Mesenchymal stem cell (in vitro differentiated cells and primary cell): Measurements from ENCODE around the gene NACAD.

Source experiments
- DNase-seq: peaks from one replicate; pipeline ENCODE4 v3.0.0-alpha.2; 2013
- H2AFZ ChIP-seq: one replicate; pipeline ENCODE4 v1.6.1; 2013; ENCODE audit warnings: low read depth, mild to moderate bottlenecking, control low read depth, inconsistent platforms, low read length, moderate library complexity
- H2AK5ac ChIP-seq: 2 replicates; pipeline ENCODE4 v1.6.1; 2013; ENCODE audit warnings: low read length, moderate library complexity, mild to moderate bottlenecking, inconsistent platforms; ENCODE audit not compliant: severe bottlenecking
- H2BK120ac ChIP-seq: one replicate; pipeline ENCODE4 v1.6.1; 2013; ENCODE audit warnings: low read depth, mild to moderate bottlenecking, inconsistent platforms, low read length, moderate library complexity
- H2BK12ac ChIP-seq, 2 experiments: one replicate each; pipeline ENCODE4 v1.6.1; 2013; ENCODE audit warnings: inconsistent platforms in 2 of 2, low read length in 2 of 2, mild to moderate bottlenecking in 2 of 2, moderate library complexity in 2 of 2, control low read depth in 1 of 2
- H2BK15ac ChIP-seq: one replicate; pipeline ENCODE4 v1.6.1; 2013; ENCODE audit warnings: mild to moderate bottlenecking, low read depth, inconsistent platforms; ENCODE audit not compliant: poor library complexity, severe bottlenecking
- H2BK5ac ChIP-seq: 2 replicates; pipeline ENCODE4 v1.6.1; 2013; ENCODE audit warnings: low read depth, mild to moderate bottlenecking, low read length, control low read depth, inconsistent platforms; ENCODE audit not compliant: poor library complexity, severe bottlenecking
- H3K14ac ChIP-seq, 2 experiments: one replicate each; pipeline ENCODE4 v1.6.1; 2013; ENCODE audit warnings: inconsistent platforms in 2 of 2, low read length in 2 of 2, control low read depth in 1 of 2, mild to moderate bottlenecking in 1 of 2, moderate library complexity in 1 of 2
- H3K18ac ChIP-seq, 2 experiments: one replicate each; pipeline ENCODE4 v1.6.1; 2013; ENCODE audit warnings: inconsistent platforms in 2 of 2, low read length in 2 of 2, control low read depth in 1 of 2, low read depth in 1 of 2, mild to moderate bottlenecking in 1 of 2
- H3K23ac ChIP-seq, 2 experiments: one replicate each; pipeline ENCODE4 v1.6.1; 2013; ENCODE audit warnings: inconsistent platforms in 2 of 2, low read length in 2 of 2, mild to moderate bottlenecking in 2 of 2, moderate library complexity in 2 of 2, control low read depth in 1 of 2
- H3K27ac ChIP-seq: 2 replicates; pipeline ENCODE4 v1.5.1; 2013; ENCODE audit warnings: mild to moderate bottlenecking, moderate library complexity, low read length, control low read depth, inconsistent platforms; ENCODE audit not compliant: poor library complexity, severe bottlenecking
- H3K27me3 ChIP-seq, 2 experiments: 2 replicates each; pipeline versions ENCODE4 v1.6.1 to v1.7.0; 2013; ENCODE audit warnings: low read length in 2 of 2, mild to moderate bottlenecking in 2 of 2, moderate library complexity in 2 of 2, control low read depth in 1 of 2, inconsistent platforms in 1 of 2; ENCODE audit not compliant: control insufficient read depth in 1 of 2, insufficient read depth in 1 of 2
- H3K36me3 ChIP-seq, 2 experiments: 2 replicates each; pipeline versions ENCODE4 v1.6.1 to v1.7.0; 2013; ENCODE audit warnings: low read length in 2 of 2, control low read depth in 1 of 2, inconsistent platforms in 1 of 2, low read depth in 1 of 2, mild to moderate bottlenecking in 1 of 2; ENCODE audit not compliant: insufficient read depth in 2 of 2, control insufficient read depth in 1 of 2
- H3K4ac ChIP-seq, 2 experiments: one replicate each; pipeline ENCODE4 v1.6.1; 2013; ENCODE audit warnings: inconsistent platforms in 2 of 2, low read length in 2 of 2, mild to moderate bottlenecking in 2 of 2, moderate library complexity in 2 of 2, control low read depth in 1 of 2, low read depth in 1 of 2
- H3K4me1 ChIP-seq: 2 replicates; pipeline ENCODE4 v1.6.1; 2013; ENCODE audit warnings: low read depth, low read length, control low read depth; ENCODE audit not compliant: control insufficient read depth, insufficient read depth
- H3K4me2 ChIP-seq: 2 replicates; pipeline ENCODE4 v1.6.1; 2013; ENCODE audit warnings: low read length, mild to moderate bottlenecking, inconsistent platforms; ENCODE audit not compliant: poor library complexity, severe bottlenecking
- H3K4me3 ChIP-seq, 2 experiments: 2 replicates each; pipeline versions ENCODE4 v1.5.1 to v1.7.0; 2013; ENCODE audit warnings: low read length in 2 of 2, mild to moderate bottlenecking in 2 of 2, control low read depth in 1 of 2, low read depth in 1 of 2; ENCODE audit not compliant: insufficient read depth in 1 of 2
- H3K79me1 ChIP-seq: replicated peaks from 2 replicates; pipeline ENCODE4 v1.6.1; 2013; ENCODE audit warnings: mild to moderate bottlenecking, control low read depth, low read length, inconsistent platforms; ENCODE audit not compliant: poor library complexity, severe bottlenecking
- H3K9ac ChIP-seq: 2 replicates; pipeline ENCODE4 v1.7.0; 2013; ENCODE audit warnings: mild to moderate bottlenecking, low read length, moderate library complexity
- H3K9me3 ChIP-seq: 2 replicates; pipeline ENCODE4 v1.7.0; 2013; ENCODE audit warnings: mild to moderate bottlenecking, low read length; ENCODE audit not compliant: control insufficient read depth
- H4K8ac ChIP-seq: one replicate; pipeline ENCODE4 v1.6.1; 2013; ENCODE audit warnings: inconsistent platforms, mild to moderate bottlenecking, low read length, moderate library complexity
- H4K91ac ChIP-seq: one replicate; pipeline ENCODE4 v1.6.1; 2013; ENCODE audit warnings: mild to moderate bottlenecking, low read length, inconsistent platforms
- WGBS: methylation state at CpG from one replicate; pipeline ENCODE4 v1.1.7; 2013; ENCODE audit warnings: mixed read lengths; 5-methylcytosine and 5-hydroxymethylcytosine counted together

NACAD gene

GRCh38 chr7:45125193-45125904, 36.6 kb upstream of the NACAD start:
- H2BK5ac ChIP-seq = no peak overlapping the region
- no peak overlapping the region for H2AK5ac ChIP-seq
- H3K27me3 ChIP-seq = peaks cover 3 to 16% of the 10 kb centered on the region in 2 experiments
- no peak overlapping the region for H2AFZ ChIP-seq
- H3K4me1 ChIP-seq = no peaks in the 10 kb centered on the region
- no peaks in the 10 kb centered on the region for H3K9me3 ChIP-seq
- no peak overlapping the region for H3K14ac ChIP-seq
- H3K4me3 ChIP-seq = no peak overlapping the region
- no peak overlapping the region for H2BK120ac ChIP-seq
- H2BK15ac ChIP-seq = no peak overlapping the region
- H3K4me2 ChIP-seq = no peak overlapping the region
- no peak overlapping the region for H4K91ac ChIP-seq
- no peak overlapping the region for H3K4ac ChIP-seq
- H3K27ac ChIP-seq = no peak overlapping the region
- H3K18ac ChIP-seq = no peak overlapping the region
- H3K23ac ChIP-seq = no peak overlapping the region
- H3K79me1 ChIP-seq = no peaks in the 10 kb centered on the region
- WGBS = 95% methylated on average over 10 of the region's 11 CpGs
- H2BK12ac ChIP-seq = no peak overlapping the region
- no peaks in the 10 kb centered on the region for H3K36me3 ChIP-seq
- H3K9ac ChIP-seq = no peak overlapping the region
- H4K8ac ChIP-seq = no peak overlapping the region
- no peak for DNase-seq

- H2AFZ ChIP-seq = no peak overlapping the region
- H2BK5ac ChIP-seq = no peak overlapping the region
- H2BK120ac ChIP-seq = no peak overlapping the region
- no peak overlapping the region for H3K4me2 ChIP-seq
- peaks cover 0 to 10% of the 10 kb centered on the region in 2 experiments for H3K27me3 ChIP-seq
- no peak overlapping the region for H2BK15ac ChIP-seq
- WGBS = 61% methylated on average over 12 of the region's 12 CpGs
- no peak overlapping the region for H3K23ac ChIP-seq
- no peak overlapping the region for H2AK5ac ChIP-seq
- no peaks in the 10 kb centered on the region for H3K4me1 ChIP-seq
- H2BK12ac ChIP-seq = no peak overlapping the region
- H3K9me3 ChIP-seq = no peaks in the 10 kb centered on the region
- no peak overlapping the region for H3K18ac ChIP-seq
- H3K14ac ChIP-seq = no peak overlapping the region
- no peaks in the 10 kb centered on the region for H3K79me1 ChIP-seq
- no peak overlapping the region for H3K4me3 ChIP-seq
- H4K8ac ChIP-seq = no peak overlapping the region
- H4K91ac ChIP-seq = no peak overlapping the region
- no peak for DNase-seq
- no peak overlapping the region for H3K27ac ChIP-seq
- H3K36me3 ChIP-seq = no peaks in the 10 kb centered on the region
- H3K9ac ChIP-seq = no peak overlapping the region
- no peak overlapping the region for H3K4ac ChIP-seq
Observed at GRCh38 chr7:45123913-45124710, 35.3 kb upstream of the NACAD start.

GRCh38 chr7:45122975-45123860, 34.4 kb upstream of the NACAD start:
- H3K4me1 ChIP-seq = no peaks in the 10 kb centered on the region
- H4K91ac ChIP-seq = no peak overlapping the region
- H3K4me3 ChIP-seq = no peak overlapping the region
- H4K8ac ChIP-seq = no peak overlapping the region
- no peak overlapping the region for H3K27ac ChIP-seq
- no peak overlapping the region for H3K18ac ChIP-seq
- no peak overlapping the region for H2BK12ac ChIP-seq
- no peaks in the 10 kb centered on the region for H3K36me3 ChIP-seq
- peaks cover 3 to 10% of the 10 kb centered on the region in 2 experiments for H3K27me3 ChIP-seq
- H2BK5ac ChIP-seq = no peak overlapping the region
- H3K9ac ChIP-seq = no peak overlapping the region
- DNase-seq = no peak
- H2BK120ac ChIP-seq = no peak overlapping the region
- no peak overlapping the region for H2AK5ac ChIP-seq
- 88% methylated on average over 16 of the region's 16 CpGs for WGBS
- no peaks in the 10 kb centered on the region for H3K9me3 ChIP-seq
- no peak overlapping the region for H3K4ac ChIP-seq
- no peak overlapping the region for H3K14ac ChIP-seq
- H3K23ac ChIP-seq = no peak overlapping the region
- peak overlapping the region; percentile 29 for H2AFZ ChIP-seq
- no peak overlapping the region for H3K4me2 ChIP-seq
- no peak overlapping the region for H2BK15ac ChIP-seq
- H3K79me1 ChIP-seq = no peaks in the 10 kb centered on the region

- no peak for DNase-seq
- no CpG with 5 or more reads among the region's 3 CpGs for WGBS
- no peak overlapping the region for H2AFZ ChIP-seq
- H2BK15ac ChIP-seq = no peak overlapping the region
- H3K18ac ChIP-seq = no peak overlapping the region
- H3K4me1 ChIP-seq = no peaks in the 10 kb centered on the region
- no peak overlapping the region for H2BK12ac ChIP-seq
- H2BK120ac ChIP-seq = no peak overlapping the region
- H2BK5ac ChIP-seq = no peak overlapping the region
- H3K9ac ChIP-seq = no peak overlapping the region
- H3K79me1 ChIP-seq = no peaks in the 10 kb centered on the region
- no peak overlapping the region for H4K91ac ChIP-seq
- H4K8ac ChIP-seq = no peak overlapping the region
- no peaks in the 10 kb centered on the region for H3K9me3 ChIP-seq
- H3K14ac ChIP-seq = no peak overlapping the region
- H2AK5ac ChIP-seq = no peak overlapping the region
- no peak overlapping the region for H3K23ac ChIP-seq
- no peak overlapping the region for H3K4me2 ChIP-seq
- no peaks in the 10 kb centered on the region for H3K36me3 ChIP-seq
- no peak overlapping the region for H3K4ac ChIP-seq
- H3K27ac ChIP-seq = no peak overlapping the region
- no peak overlapping the region for H3K4me3 ChIP-seq
- H3K27me3 ChIP-seq = peaks cover 26 to 37% of the 10 kb centered on the region in 2 experiments
Observed at GRCh38 chr7:45119550-45119949, 30.8 kb upstream of the NACAD start.
